Endothelial cell of umbilical vein (primary cell): ENCODE measurements around the gene FMN1. TPM values are rescaled to one million over a fixed set of nuclear protein-coding genes. Genes with fewer than 3 reads are reported as not detected.

ENCODE experiments used
- BruUV-seq: library from RNA; stranded (reverse); fragments of 400-500 nt; replicated peaks from 2 replicates; lab custom pipeline; 2021; lab: Mats Ljungman, UMichigan
- CTCF ChIA-PET: fragments of 300-600, 350-600 bp; sonication (Branson Sonifier 250); formaldehyde crosslinking; loops from one replicate; lab custom pipeline; 2021; ENCODE audit warnings: antibody characterized with exemption, inconsistent platforms; lab: Charles Lee
- POLR2A ChIA-PET: fragments of 300-600, 350-600 bp; sonication (Branson Sonifier 250); formaldehyde crosslinking; loops from one replicate; lab custom pipeline; 2021; ENCODE audit warnings: antibody characterized with exemption, inconsistent platforms; lab: Charles Lee
- DNase-seq: peaks from one replicate; pipeline ENCODE4 v3.0.0-alpha.2; 2011; ENCODE audit warnings: low read depth, low spot score
- FAIRE-seq: peaks from 2 replicates; lab custom pipeline; 2011; peaks lifted over from hg19 to GRCh38; lab: Jason Lieb, UNC
- H2AFZ ChIP-seq: 2 replicates; pipeline ENCODE4 v1.6.0; 2012; ENCODE audit warnings: low read depth, low read length, control low read depth, inconsistent platforms
- H3K27ac ChIP-seq: 2 replicates; pipeline ENCODE4 v1.5.1; 2011; ENCODE audit warnings: low read depth, mild to moderate bottlenecking, control low read depth, low read length, moderate library complexity; ENCODE audit not compliant: insufficient read depth
- H3K27me3 ChIP-seq, 2 experiments: 2 replicates each; pipeline versions ENCODE4 v1.6.0 to v1.6.1; 2011; ENCODE audit warnings: low read length in 2 of 2, mixed read lengths in 1 of 2; ENCODE audit not compliant: control insufficient read depth in 2 of 2, insufficient read depth in 2 of 2
- H3K36me3 ChIP-seq, 2 experiments: 2 replicates in 1 of 2; 3 replicates in 1 of 2; pipeline ENCODE4 v1.5.1; 2011; ENCODE audit warnings: low read length in 2 of 2, mild to moderate bottlenecking in 1 of 2, moderate library complexity in 1 of 2; ENCODE audit not compliant: control insufficient read depth in 2 of 2, insufficient read depth in 2 of 2; ENCODE audit errors: extremely low read depth in 1 of 2
- H3K4me1 ChIP-seq: 3 replicates; pipeline ENCODE4 v1.5.1; 2011; ENCODE audit warnings: mild to moderate bottlenecking, low read length; ENCODE audit not compliant: control insufficient read depth, insufficient read depth; ENCODE audit errors: extremely low read depth
- H3K4me2 ChIP-seq: 2 replicates; pipeline ENCODE4 v1.6.1; 2011; ENCODE audit warnings: low read length, control low read depth, mixed read lengths; ENCODE audit not compliant: insufficient read depth
- H3K4me3 ChIP-seq, 3 experiments: fragments of 200-600 bp in 1 of 3; sonication (generic), shearing (Covaris generic) in 1 of 3; replicated peaks in 1 of 3; 2 replicates each; pipeline ENCODE4 v1.5.1; 2011 to 2016; ENCODE audit warnings: control low read depth in 3 of 3, low read length in 3 of 3, mild to moderate bottlenecking in 2 of 3, inconsistent platforms in 1 of 3, low read depth in 1 of 3, moderate library complexity in 1 of 3; ENCODE audit not compliant: insufficient read depth in 1 of 3
- H3K79me2 ChIP-seq: 2 replicates; pipeline ENCODE4 v1.6.0; 2012; ENCODE audit warnings: low read length, inconsistent platforms; ENCODE audit not compliant: control insufficient read depth, insufficient read depth
- H3K9ac ChIP-seq: replicated peaks from 2 replicates; pipeline ENCODE3; 2011; ENCODE audit warnings: low read length, control low read depth; ENCODE audit not compliant: insufficient read depth; ENCODE audit errors: extremely low read depth
- H3K9me1 ChIP-seq: replicated peaks from 3 replicates; pipeline ENCODE4 v1.6.0; 2011; ENCODE audit warnings: mild to moderate bottlenecking, low read length; ENCODE audit not compliant: control insufficient read depth, insufficient read depth; ENCODE audit errors: extremely low read depth
- H3K9me3 ChIP-seq: replicated peaks from 2 replicates; pipeline ENCODE4 v1.5.1; 2012; ENCODE audit warnings: low read length, inconsistent platforms; ENCODE audit not compliant: control insufficient read depth, insufficient read depth
- H4K20me1 ChIP-seq: replicated peaks from 2 replicates; pipeline ENCODE3; 2011; ENCODE audit warnings: mild to moderate bottlenecking, low read length; ENCODE audit not compliant: control insufficient read depth, insufficient read depth; ENCODE audit errors: extremely low read depth
- EZH2 ChIP-seq: IDR thresholded peaks from 2 replicates; pipeline ENCODE4 v1.6.1; 2012; ENCODE audit warnings: borderline replicate concordance, low read depth, mild to moderate bottlenecking, moderate library complexity, low read length, inconsistent platforms; ENCODE audit not compliant: severe bottlenecking
- FOS ChIP-seq: IDR thresholded peaks from 2 replicates; pipeline ENCODE4 v1.6.1; 2011; ENCODE audit warnings: mild to moderate bottlenecking, low read length, moderate library complexity, borderline replicate concordance; ENCODE audit not compliant: insufficient read depth
- GATA2 ChIP-seq: IDR thresholded peaks from 2 replicates; pipeline ENCODE4 v1.7.0; 2011; ENCODE audit warnings: low read depth, mild to moderate bottlenecking, moderate library complexity, mixed read lengths, low read length; ENCODE audit not compliant: insufficient read length, insufficient read depth
- JUN ChIP-seq: IDR thresholded peaks from 2 replicates; pipeline ENCODE4 v1.6.1; 2011; ENCODE audit warnings: borderline replicate concordance, low read depth; ENCODE audit not compliant: insufficient read length, insufficient read depth
- MYC ChIP-seq: IDR thresholded peaks from one replicate; pipeline ENCODE4 v1.6.1; 2011; ENCODE audit warnings: mild to moderate bottlenecking, low read depth, low read length
- POLR2A ChIP-seq: IDR thresholded peaks from 2 replicates; pipeline ENCODE4 v1.6.1; 2012; ENCODE audit warnings: low read depth, mild to moderate bottlenecking, control low read depth, low read length
- POLR2AphosphoS5 ChIP-seq: IDR thresholded peaks from 2 replicates; pipeline ENCODE4 v1.6.1; 2012; ENCODE audit warnings: low read depth, mild to moderate bottlenecking, control low read depth, low read length, moderate library complexity; ENCODE audit not compliant: insufficient read depth
- dilution Hi-C: fragments of 300-500 bp; cut with MboI; formaldehyde crosslinking; loops from one replicate; pipeline ENCODE4 v1.15.0; 2019; ENCODE audit warnings: low sequenced_read_pairs; ENCODE audit not compliant: extremely low pct_ligation_motif_present
- intact Hi-C: fragments of 100-400 bp; cut with micrococcal nuclease; formaldehyde crosslinking; loops from one replicate; pipeline ENCODE4 v1.10.0; 2022
- polyA plus RNA-seq, 4 experiments: library from polyadenylated mRNA; depleted of rRNA in 3 of 4; stranded (reverse) in 3 of 4; unstranded in 1 of 4; fragments of >200 nt; gene quantifications; 2 replicates each; pipeline versions ENCODE4 v1.2.1 to v1.2.3, GENCODE V29; 2011 to 2012; ENCODE audit warnings: missing spikeins in 1 of 4
- total RNA-seq: library from RNA; stranded (reverse); gene quantifications from 2 replicates; pipeline ENCODE4 v1.2.3, GENCODE V29; 2021
- TF ChIP-seq, protein P1 (sequence below): IDR thresholded peaks from 2 replicates; pipeline ENCODE4 v1.6.1; 2011; ENCODE audit not compliant: insufficient read depth, insufficient read length
- TF ChIP-seq, protein P2 (sequence below), 2 donors: IDR thresholded peaks; 1 replicate in 1 of 2; 2 replicates in 1 of 2; pipeline ENCODE4 v1.5.1; 2011; ENCODE audit warnings: low read length in 2 of 2, mild to moderate bottlenecking in 2 of 2, moderate library complexity in 2 of 2, control low read depth in 1 of 2, inconsistent platforms in 1 of 2, low read depth in 1 of 2; ENCODE audit not compliant: insufficient read depth in 1 of 2; ENCODE audit errors: extremely low read depth in 1 of 2

The FMN1 gene
- total and polyA plus RNA-seq, 2 donors (not counting 3 experiments of a cell fraction or from before 2014, with no cell fraction given) = 0.01 to 0.29 TPM

DNA sequence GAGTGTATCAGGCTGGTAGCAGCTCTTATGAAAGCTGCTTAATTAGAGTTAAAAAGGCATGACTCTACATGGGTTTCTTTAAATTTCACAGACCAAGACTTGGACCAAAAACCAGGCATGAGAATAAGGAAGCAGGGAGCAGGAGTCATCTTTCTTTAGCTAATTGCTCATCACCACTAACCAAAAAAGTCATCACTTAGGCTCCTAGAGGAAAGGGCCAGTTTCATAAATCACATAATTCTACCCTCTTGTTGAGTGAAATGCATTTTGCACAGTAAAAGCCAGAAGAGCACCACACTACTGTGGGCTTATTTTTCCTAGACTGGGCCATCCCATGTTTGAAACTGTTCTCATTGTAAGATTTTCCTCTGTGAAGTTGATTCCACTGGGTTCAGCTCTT, 301.1 kb downstream of the FMN1 start:
- no peaks in the 10 kb centered on the region for H3K79me2 ChIP-seq
- no peak overlapping the region for H3K4me2 ChIP-seq
- no peaks in the 10 kb centered on the region for H4K20me1 ChIP-seq
- H3K4me1 ChIP-seq = no peaks in the 10 kb centered on the region
- dilution Hi-C loops (no loop called here), intact Hi-C loops (no loop called here)
- POLR2A ChIA-PET = no interaction called here
- H3K9me1 ChIP-seq = no peaks in the 10 kb centered on the region
- H2AFZ ChIP-seq = no peak overlapping the region
- TF ChIP-seq MYC = no peak
- no peak for TF ChIP-seq EZH2
- no peak for TF ChIP-seq GATA2
- TF ChIP-seq, protein P1, sequence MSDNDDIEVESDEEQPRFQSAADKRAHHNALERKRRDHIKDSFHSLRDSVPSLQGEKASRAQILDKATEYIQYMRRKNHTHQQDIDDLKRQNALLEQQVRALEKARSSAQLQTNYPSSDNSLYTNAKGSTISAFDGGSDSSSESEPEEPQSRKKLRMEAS = no peak
- no peak for TF ChIP-seq JUN
- TF ChIP-seq FOS = no peak
- FAIRE-seq (no peak), DNase-seq (no peak)
- no peaks in the 10 kb centered on the region for H3K36me3 ChIP-seq
- no peak overlapping the region for H3K9ac ChIP-seq
- no peak overlapping the region for H3K4me3 ChIP-seq
- H3K9me3 ChIP-seq = no peaks in the 10 kb centered on the region
- no TSS peak for BruUV-seq
- H3K27ac ChIP-seq = no peak overlapping the region
- no peaks in the 10 kb centered on the region for H3K27me3 ChIP-seq
- CTCF ChIA-PET = interaction anchor here (1.2 to 1.9 kb wide), 4 partner anchors 14 to 50 kb away, joined by 3 to 8 read pairs (median 7); no protein-coding TSS in a partner anchor

- ChIA-PET CTCF (interaction anchor here (1.4 kb wide), 1 partner anchor 47 kb away, joined by 6 read pairs; no protein-coding TSS in a partner anchor), POLR2A (no interaction called here)
Observed at GRCh38 chr15:32889214-32889613, 305.3 kb downstream of the FMN1 start.

More at GRCh38 chr15:32889214-32889613, 305.3 kb downstream of the FMN1 start:
- Histone ChIP-seq H3K9ac (no peak overlapping the region), H3K9me3 (no peaks in the 10 kb centered on the region), H3K9me1 (no peaks in the 10 kb centered on the region), H4K20me1 (no peaks in the 10 kb centered on the region), H3K36me3 (no peaks in the 10 kb centered on the region), H3K4me3 (no peak overlapping the region), H3K79me2 (no peaks in the 10 kb centered on the region), H2AFZ (no peak overlapping the region), H3K4me2 (no peak overlapping the region), H3K4me1 (no peaks in the 10 kb centered on the region), H3K27ac (no peak overlapping the region), H3K27me3 (no peaks in the 10 kb centered on the region)
- dilution Hi-C loops = no loop called here
- intact Hi-C loops = loop anchor here (2.0 kb wide), 1 partner anchor 38 kb away; no protein-coding TSS in a partner anchor
- TF ChIP-seq, protein P2, sequence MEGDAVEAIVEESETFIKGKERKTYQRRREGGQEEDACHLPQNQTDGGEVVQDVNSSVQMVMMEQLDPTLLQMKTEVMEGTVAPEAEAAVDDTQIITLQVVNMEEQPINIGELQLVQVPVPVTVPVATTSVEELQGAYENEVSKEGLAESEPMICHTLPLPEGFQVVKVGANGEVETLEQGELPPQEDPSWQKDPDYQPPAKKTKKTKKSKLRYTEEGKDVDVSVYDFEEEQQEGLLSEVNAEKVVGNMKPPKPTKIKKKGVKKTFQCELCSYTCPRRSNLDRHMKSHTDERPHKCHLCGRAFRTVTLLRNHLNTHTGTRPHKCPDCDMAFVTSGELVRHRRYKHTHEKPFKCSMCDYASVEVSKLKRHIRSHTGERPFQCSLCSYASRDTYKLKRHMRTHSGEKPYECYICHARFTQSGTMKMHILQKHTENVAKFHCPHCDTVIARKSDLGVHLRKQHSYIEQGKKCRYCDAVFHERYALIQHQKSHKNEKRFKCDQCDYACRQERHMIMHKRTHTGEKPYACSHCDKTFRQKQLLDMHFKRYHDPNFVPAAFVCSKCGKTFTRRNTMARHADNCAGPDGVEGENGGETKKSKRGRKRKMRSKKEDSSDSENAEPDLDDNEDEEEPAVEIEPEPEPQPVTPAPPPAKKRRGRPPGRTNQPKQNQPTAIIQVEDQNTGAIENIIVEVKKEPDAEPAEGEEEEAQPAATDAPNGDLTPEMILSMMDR (IDR thresholded peaks at IDR 0.05; ENCODE audit: extremely low read depth in 1 of 2, insufficient read depth in 1 of 2, low read depth in 1 of 2, low read length in 2 of 2) = no peak
- TF ChIP-seq JUN = no peak
- no peak for TF ChIP-seq POLR2A
- no peak for TF ChIP-seq POLR2AphosphoS5
- TF ChIP-seq, protein P1 = no peak
- TF ChIP-seq GATA2 = no peak
- TF ChIP-seq FOS = no peak
- no peak for TF ChIP-seq EZH2
- TF ChIP-seq MYC = no peak
- FAIRE-seq (no peak), DNase-seq (no peak)
- no TSS peak for BruUV-seq
